NCI-H748 (cell line): ENCODE measurements around the gene SERF2.

ENCODE experiments used
- DNase-seq: peaks from one replicate; lab custom pipeline; 2025; ENCODE audit not compliant: unreplicated experiment; lab: John Stamatoyannopoulos, UW

The SERF2 gene

DNA sequence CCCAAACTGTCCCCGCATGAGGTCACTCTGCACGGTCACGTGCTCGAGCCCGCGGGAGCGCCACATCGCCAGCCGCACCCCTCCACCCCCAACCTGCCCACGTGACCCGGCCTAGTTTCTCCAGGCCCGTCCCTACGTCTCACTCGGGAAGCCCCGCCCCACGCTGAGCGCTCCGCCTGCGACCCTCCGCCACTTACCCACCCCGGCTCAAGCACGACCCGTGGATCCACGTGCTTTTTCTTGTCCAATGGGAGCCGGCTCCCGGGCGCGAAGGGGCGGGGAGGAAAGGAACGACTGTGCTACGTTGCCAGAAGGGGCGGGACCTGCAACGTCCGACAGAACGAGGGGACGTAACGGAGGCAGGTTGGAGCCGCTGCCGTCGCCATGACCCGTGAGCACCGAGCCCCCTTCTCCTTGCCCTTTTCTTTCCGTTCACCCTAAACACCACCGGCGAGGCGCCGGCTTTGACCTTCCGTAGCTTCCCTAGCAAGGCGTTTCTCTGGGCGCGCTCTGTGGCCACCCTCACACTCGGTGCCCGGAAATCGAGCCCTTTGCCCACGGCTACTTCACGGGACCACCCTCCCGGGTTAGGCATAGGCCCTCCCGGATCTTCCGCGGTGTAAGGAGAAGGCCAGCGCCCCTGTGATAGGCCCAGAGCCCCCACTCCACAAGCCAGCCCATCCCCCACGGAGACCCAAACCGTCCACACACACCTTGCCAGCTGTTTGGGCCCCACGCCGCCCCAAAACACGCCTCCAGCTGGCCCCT lies at the start of gene SERF2:
Gene SERF2, plus strand, starts transcription at position 328 of the 768 bp plus-strand sequence. Its CDS starts 57 bp downstream, at position 385.
- peak; percentile 98 for DNase-seq

DNA sequence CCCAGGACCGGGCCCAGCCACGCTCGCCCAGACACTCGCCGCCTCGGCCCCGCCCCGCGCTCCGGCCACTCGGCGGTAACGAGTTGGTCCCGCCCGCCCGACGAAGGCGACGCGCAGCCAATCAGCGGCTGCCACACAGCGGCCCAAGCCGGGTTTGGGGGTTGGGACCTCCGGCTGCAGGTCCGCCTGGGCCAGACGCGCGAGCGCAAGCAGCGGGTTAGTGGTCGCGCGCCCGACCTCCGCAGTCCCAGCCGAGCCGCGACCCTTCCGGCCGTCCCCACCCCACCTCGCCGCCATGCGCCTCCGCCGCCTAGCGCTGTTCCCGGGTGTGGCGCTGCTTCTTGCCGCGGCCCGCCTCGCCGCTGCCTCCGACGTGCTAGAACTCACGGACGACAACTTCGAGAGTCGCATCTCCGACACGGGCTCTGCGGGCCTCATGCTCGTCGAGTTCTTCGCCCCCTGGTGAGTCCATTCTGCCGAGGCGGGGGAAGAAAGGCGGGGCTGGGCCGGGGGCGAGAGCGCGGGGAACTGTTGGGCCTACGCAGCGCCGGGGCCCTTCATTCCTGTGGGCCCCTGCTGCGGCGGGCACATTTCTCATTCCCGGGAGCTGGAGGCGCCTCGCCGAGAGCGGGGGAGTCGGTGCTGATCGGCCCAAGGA lies 45.7 kb upstream of the SERF2 start, which contains the start of gene PDIA3:
Gene PDIA3, plus strand, starts transcription at position 194 of the 658 bp plus-strand sequence. Its CDS starts 102 bp downstream, at position 296.
- peak; percentile 87 for DNase-seq

DNA sequence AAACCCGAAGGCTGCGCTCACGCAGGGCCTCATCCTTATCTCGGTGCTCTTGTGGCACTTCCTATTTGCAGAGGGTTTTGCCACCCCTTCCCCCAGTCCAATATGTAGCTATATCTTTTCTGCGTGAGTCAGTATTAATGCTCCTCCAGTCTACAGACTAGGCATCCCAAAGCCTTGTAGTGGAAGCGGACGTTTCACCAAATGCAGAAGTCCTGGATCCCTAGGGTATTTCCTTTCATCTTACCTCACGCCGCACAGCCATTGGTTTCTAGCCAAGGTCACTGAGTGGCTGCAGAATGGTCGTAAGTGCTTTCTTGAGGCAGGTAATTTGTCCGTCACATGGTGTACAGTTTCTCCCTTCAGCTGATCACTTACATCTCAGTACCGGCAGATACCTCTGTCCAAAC lies 45.2 kb upstream of the SERF2 start:
- peak; percentile 47 for DNase-seq

DNA sequence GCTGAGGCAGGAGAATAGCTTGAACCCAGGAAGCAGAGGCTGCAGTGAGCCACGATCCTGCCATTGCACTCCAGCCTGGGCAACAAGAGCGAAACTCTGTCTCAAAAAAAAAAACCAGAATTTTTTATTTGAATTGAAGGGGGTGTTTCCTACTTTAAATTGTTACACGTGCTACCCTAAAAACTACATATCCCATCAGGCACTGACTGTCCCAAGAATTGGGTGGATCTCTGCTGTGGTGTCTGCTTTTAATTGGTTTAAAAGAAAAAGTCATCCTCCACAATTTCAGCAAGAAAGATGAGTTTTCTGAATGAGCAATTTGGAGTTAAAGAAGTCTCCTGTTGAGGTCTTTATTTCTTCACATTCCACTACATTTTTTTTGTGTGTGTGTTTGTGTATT lies 43.7 kb upstream of the SERF2 start:
- no peak for DNase-seq

DNA sequence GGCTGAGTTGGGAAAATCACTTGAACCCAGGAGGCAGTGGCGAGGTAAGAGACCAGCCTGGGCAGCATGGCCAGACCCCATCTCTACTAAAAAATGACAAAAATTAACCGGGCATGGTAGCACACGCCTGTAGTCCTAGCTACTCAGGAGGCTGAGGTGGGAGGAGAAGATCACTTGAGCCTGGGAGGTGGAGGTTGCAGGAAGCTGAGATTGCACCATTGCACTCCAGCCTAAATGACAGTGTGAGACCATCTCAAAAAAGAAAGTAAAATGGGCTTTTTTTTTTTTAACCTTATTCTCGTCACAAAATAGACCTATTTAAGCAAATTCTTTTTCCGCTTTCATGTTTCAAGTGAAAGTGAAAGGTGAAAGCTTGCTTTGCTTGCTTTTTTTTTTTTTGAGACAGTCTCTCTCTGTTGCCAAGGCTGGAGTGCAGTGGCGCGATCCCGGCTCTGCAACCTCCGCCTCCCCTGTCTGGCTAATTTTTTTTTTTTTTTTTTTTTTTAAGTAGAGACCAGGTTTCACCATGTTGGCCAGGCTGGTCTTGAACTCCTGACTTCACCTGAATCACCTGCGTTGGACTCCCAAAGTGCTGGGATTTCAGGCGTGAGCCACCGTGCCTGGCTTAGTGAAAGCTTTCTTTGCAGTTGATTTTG lies 42.3 kb upstream of the SERF2 start:
- no peak for DNase-seq

DNA sequence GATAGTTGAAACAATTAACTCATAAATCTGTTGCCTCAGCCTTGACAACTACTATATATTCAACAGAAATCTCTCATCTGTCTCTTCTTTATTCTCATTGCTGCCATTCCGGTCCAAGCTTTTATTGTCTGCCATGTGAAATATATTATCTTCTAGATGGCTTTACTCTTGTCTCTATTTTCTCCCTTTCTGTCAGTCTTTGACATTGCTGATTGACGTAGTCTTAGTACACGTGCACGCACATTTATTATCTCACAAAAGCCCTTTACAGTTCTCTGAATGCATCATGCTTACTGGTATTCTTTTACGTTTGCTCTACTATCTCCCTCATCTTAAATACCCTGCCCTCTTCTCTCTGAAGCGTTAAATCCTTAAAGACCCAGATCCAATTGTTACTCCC lies 40.2 kb upstream of the SERF2 start:
- no peak for DNase-seq

DNA sequence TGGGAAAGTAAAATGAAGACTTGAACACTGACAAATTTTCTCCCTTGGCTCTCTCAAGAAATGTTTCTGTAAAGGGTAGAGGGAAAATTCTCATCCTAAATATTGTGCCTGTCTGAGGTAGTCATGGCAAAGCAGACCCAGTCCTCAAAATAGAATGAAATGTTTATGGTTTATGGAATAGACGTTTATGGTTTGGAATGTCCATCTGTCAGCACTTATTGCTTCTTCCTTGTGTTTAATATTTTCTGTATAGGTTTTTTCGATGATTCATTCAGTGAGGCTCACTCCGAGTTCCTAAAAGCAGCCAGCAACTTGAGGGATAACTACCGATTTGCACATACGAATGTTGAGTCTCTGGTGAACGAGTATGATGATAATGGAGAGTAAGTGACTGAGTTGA lies 29.3 kb upstream of the SERF2 start:
- no peak for DNase-seq

DNA sequence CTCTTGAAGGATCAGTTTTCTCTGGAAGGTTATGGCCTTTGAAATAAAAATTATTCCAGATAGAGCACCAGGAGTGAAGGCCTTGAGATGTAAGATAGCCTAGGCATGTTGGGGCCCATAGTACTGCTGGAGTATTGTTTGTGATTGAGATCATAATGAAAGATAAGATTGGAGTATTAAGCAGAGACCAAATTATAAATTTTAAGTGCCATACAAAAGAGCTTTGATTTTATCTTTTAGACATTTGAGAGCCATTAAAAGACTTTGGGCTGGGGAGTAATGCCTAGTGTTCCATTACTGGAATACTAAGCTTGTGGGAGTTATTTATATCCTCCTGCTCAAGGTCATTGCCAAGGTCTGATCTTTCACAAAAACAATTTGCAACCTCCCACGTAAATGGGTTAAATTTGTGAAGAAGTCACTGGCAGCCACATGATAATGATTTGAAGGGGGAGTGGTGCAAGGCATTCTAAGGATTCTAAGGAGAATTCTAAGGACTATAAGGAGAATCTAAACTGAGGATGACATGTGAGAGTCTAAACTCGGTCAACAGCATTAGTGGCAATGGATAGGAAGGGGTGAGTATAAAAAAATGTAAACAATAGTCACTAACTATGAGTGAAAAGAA lies 28.2 kb upstream of the SERF2 start:
- no peak for DNase-seq

DNA sequence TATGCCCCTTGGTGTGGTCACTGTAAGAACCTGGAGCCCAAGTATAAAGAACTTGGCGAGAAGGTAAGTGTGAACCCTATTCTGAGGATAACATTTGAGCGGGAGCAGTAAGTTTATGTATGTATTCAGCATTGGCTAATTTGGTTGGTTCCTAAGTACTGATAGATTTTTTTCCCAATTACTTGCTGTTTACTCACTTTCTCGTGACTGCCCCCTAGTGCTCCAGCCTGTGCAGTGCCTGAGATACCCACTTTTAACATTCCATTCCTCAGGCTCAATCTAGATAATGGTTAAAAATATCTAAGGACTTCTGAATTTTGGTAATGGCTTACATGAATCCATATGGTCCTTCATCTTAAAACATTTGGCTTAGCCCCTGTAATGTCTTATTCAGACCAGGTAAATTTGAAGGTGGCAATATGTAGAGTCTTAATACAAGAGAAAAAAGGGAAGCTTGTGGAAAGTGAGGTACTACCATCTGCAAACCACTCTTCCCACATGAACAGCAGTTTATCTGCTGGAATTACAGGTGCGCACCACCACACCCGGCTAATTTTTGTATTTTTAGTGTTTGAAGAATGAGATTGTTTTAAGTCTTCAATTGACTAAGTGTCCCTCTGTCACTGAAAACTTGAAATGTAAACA lies 22.4 kb upstream of the SERF2 start:
- DNase-seq: peak; percentile 33

DNA sequence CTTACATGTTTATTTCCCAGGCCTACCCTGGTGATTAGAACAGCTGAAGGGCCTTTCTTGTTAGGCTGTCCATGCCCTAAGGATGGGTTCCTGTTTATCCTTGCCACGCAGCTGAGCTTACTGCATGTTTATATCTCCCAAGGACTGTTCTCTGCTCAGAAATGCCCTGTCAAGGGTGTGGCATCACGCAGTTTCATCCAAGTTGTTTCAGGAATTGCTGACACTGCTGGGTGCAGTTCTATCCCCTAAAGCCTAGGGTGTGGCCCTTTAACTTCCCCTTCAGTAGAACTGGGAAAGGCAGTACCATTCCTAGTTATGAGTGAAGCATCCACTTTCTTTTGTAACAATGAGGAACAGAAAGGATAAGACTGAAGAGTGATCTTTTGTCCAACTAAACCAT lies 20.3 kb upstream of the SERF2 start:
- DNase-seq: no peak

DNA sequence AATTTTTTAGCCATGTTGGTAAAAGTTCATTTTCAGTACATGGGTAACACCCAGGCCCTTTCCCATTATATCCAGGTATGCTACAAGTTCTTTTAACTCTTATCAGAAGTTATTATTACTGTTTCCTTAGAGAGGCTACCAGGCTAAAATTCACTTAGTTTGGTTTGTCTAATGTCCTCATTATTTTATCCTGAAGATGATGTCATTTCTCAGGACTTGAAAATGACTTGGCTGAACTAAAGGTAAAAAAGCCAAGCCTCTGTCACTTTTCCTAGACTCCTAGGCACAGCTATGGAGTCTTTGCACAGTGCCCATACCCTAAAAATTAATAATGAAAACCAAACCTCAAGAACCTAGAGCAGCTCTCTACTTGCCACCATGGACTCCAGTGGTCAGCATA lies 19.5 kb upstream of the SERF2 start:
- no peak for DNase-seq

DNA sequence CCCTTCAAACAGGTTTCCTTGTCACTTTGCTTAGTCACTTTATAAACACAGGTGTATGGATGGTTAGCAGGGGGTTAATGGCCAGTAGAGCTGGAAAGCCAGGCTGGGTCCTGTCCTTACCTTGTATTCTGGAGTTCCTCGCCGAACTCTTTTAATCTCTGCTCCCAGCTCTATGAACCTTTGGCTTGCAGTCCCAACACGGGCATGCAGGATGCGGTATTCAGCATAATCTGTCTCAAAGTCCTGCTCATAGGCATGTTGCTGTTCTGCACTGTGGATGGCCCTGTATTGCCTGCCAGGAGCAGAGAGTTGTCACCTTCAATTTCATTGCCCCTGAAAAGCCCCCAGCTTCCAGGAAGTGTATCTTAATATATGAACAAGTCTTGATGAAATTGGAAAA lies 18.1 kb upstream of the SERF2 start:
- no peak for DNase-seq

DNA sequence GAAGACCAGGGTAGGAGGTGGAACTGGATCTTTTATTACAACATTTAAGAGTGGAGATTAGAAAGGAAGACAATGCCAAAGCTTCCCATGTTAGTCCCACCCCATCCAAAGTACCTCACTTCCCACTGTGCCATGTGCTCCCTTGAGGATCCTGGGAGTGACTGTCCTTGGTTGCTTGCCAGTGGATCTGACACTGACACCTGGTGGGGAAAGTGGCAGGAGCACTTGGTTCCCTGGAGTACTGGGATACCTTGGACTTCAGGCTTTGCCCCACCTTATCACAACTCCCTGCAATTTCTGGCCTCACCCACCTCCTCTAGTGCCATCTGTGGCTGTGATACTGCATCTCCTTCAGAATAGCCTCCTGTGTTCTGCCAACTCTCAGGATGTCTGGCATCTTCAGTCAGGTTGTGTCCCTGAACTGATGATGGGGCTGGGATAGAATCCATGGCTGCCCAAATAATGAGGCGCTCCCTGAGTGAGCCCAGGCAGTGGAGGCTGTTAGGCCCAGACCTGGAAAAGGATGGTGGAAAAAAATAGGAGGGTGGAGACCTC lies 16.6 kb upstream of the SERF2 start:
- peak; percentile 62 for DNase-seq

DNA sequence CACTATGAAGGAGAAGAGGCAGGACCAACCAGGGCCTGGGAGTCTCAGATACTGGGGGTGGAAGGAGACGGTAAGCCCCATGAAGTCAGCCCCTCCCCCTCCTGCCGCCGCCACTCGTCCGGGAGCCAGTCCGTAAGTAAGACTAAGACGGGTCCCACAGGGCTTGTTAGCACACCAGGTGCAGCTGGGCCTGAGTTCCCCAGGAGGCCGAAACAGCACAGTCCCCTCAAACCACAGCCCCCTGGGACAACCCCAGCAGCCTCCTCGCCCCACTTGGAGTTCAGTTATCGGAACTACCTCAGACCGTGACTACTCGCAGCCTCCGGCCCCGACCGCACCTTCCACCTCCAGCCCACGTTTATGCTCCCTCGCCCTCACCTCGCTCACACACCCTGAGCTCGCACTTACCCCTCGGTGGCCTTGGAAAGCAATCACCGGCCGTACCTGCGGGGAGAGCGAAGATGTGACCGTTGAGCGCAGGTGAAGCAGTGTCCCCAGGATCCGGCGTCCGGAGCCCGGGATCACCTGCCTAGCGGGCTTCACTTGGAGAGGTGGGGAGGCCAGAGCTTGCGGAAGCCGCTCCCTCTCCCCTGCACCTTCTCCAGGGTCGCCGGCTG lies 15.9 kb upstream of the SERF2 start:
- no peak for DNase-seq

DNA sequence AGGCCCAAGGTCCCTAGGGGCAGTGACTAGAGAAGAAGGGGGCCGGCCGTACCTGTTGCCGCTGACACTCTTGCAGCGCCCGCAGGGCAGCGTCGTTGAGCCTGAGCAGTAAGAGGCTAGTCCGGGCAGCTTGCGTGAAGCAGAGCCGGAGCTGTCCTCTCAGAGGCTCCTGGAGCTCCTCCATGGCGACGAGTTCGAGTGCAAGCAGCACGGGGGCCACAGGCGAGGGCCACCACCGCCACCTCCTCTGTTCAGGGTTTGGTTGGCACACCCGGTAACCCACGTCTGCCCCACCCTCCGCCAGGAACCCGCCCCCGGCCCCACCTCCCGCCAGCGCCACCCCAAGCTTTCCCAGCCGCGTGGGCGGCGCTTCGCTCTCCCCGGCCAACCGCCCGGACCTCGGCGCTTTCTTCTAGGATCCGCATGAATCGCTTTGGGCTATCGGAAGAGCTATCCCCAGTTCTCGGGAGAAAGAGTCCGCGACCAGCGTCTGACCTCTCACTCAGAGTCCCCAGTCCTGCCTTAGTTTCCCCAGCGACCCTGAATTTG lies 15.3 kb upstream of the SERF2 start, which contains the start of gene ELL3:
Gene ELL3, minus strand, starts transcription at position 249 of the 549 bp plus-strand sequence. Its CDS starts 65 bp downstream, at position 184.
- DNase-seq: peak; percentile 75

DNA sequence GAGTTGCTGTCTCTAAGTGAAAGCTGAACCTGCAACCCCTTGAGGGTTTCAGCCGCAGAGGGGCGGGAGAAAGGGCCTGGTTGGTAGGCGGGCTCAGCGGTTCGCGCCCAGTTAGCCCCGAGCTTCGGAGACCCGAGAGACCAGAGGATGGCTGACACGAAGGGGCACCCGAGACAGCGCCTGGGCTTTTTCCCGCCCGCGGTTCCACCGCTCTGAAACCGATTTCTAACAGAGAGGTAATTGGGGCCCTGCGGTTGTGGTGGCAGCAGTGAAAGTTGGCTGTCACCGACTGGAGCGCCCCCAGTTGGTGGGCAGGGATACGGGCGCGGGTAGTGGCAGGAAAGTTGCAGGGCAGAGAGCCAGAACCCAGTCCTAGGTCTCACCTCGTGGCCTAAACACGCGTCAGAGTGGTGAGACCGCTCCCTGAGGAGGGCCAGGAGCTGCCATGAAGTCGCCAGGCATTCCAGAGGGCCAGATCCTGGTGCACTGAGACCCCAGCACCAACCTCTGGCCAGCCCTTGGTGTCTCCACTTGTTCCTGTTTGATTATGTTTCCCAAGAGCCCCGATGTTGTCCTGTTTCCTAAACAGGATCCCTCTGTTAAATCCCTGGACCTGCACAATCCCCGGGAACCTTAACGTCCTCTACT lies 14.7 kb upstream of the SERF2 start:
- DNase-seq: peak; percentile 76

DNA sequence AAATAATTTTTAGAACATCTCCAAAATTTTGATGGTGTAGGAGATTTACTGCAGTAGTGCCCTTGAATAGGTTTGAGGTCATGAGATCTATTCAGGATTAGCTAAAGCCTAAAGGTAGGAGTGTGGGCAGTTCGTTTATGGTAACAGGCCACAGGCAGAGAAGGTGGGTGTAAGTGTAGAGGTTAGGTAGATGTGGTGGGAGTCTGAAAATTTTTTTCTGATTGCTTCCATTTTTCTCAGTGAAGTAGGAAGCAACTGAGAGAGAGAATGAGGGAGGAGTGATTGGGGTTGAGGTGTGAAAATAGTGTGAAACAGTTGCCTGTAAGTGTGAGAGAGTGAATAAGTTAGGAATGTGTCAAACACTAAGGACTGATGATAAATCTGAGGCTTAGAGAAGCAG lies 13.1 kb upstream of the SERF2 start:
- no peak for DNase-seq

DNA sequence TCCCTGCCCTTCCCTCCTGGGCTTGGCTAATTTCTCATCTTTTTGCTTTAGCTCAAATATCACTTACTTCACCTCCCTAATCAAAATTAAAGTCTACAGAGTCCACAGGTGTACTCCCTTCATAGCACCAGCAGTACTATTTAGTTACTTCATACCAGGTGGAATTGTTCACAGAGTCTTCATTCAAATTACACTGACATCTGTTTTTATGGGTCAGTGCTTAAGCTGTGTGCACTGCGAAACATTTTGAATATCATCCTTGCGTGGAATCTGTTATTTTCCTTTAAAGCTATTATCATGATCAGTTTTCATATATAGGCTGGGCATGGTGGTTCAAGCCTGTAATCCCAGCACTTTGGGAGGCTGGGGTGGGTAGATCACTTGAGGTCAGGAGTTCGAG lies 2.7 kb upstream of the SERF2 start:
- no peak for DNase-seq

DNA sequence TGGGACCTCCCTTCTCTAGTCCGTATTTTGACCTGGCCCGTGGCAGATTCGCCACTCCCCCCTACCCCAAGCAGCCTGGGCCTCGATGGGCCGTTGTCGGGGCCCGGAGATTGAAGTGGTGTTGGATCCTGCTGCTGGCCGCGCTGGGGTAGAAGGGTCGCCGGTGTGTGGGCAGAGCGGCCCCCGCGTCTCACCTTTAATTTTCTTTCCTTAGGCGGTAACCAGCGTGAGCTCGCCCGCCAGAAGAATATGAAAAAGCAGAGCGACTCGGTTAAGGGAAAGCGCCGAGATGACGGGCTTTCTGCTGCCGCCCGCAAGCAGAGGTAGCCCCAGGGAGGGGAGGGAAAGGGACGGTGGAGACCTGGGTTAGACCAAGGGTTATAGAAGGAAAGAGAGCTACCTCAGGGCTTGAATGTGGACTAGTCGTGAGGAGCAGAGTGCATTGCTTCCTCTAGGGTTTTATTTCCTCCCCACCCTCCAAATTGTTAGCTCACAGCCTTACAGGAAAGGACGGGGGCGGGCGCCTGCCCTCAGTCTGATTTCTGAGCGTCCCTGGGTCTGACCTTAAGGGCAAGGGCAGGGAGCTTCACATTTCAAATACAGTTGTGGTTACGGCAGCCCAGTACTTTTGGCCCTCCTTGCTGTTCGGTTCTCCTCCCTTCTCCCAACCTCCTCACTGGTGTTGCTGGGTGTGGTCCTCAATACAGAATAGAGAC lies 799 bp downstream of the SERF2 start:
- no peak for DNase-seq
